GM12878 (cell line): ENCODE data around the gene ISM1. TPM values are rescaled to one million over a fixed set of nuclear protein-coding genes. Genes with fewer than 3 reads are reported as not detected.

Experiments used
- ATAC-seq: fragments of 200-7000 bp; cut with Tn5 transposase; 3 replicates; pipeline ENCODE4 v1.9.1; 2020; ENCODE audit warnings: mild to moderate bottlenecking, moderate library complexity
- BruUV-seq: library from RNA; stranded (reverse); fragments of 400-500 nt; replicated peaks from 2 replicates; lab custom pipeline; 2021; lab: Mats Ljungman, UMichigan
- CTCF ChIA-PET: fragments of 300-600 bp; sonication (Branson Sonifier 250); formaldehyde crosslinking; extraction: SDS; loops from one replicate; lab custom pipeline; 2021; ENCODE audit warnings: inconsistent platforms; lab: Yijun Ruan, JAX
- POLR2A ChIA-PET: fragments of 350-600 bp; formaldehyde crosslinking; extraction: SDS; loops from one replicate; lab custom pipeline; 2021; ENCODE audit warnings: inconsistent platforms; lab: Charles Lee
- RAD21 ChIA-PET: fragments of 300-600 bp; sonication (Branson Sonifier 250); formaldehyde crosslinking; loops from one replicate; lab custom pipeline; 2023; ENCODE audit warnings: antibody characterized with exemption; ENCODE audit not compliant: unreplicated experiment; lab: Charles Lee
- SMC1A ChIA-PET: fragments of 300-600 bp; sonication (Branson Sonifier 250); formaldehyde crosslinking; loops from one replicate; lab custom pipeline; 2023; ENCODE audit not compliant: unreplicated experiment, uncharacterized antibody; lab: Charles Lee
- DNase-seq: peaks from one replicate; pipeline ENCODE4 v3.0.0-alpha.2; 2011; ENCODE audit warnings: low read depth, low spot score
- FAIRE-seq: peaks from 3 replicates; lab custom pipeline; 2011; peaks lifted over from hg19 to GRCh38; lab: Jason Lieb, UNC
- H2AFZ ChIP-seq: 2 replicates; pipeline ENCODE4 v1.6.0; 2011; ENCODE audit warnings: low read depth, low read length, control low read depth; ENCODE audit not compliant: control insufficient read depth
- H3K27ac ChIP-seq: 2 replicates; pipeline ENCODE4 v1.5.1; 2011; ENCODE audit warnings: control low read depth; ENCODE audit not compliant: control insufficient read depth, insufficient read depth
- H3K27me3 ChIP-seq, 2 experiments: replicated peaks in 1 of 2; 2 replicates each; pipeline versions ENCODE4 v1.6.0 to v1.6.1; 2011; ENCODE audit warnings: low read length in 1 of 2; ENCODE audit not compliant: control insufficient read depth in 2 of 2, insufficient read depth in 2 of 2
- H3K36me3 ChIP-seq, 2 experiments: 2 replicates each; pipeline ENCODE4 v1.5.1; 2011; ENCODE audit warnings: low read length in 1 of 2; ENCODE audit not compliant: control insufficient read depth in 2 of 2, insufficient read depth in 2 of 2
- H3K4me1 ChIP-seq: 2 replicates; pipeline ENCODE4 v1.6.1; 2011; ENCODE audit warnings: mild to moderate bottlenecking, low read length, moderate library complexity, mixed read lengths; ENCODE audit not compliant: control insufficient read depth, insufficient read depth
- H3K4me2 ChIP-seq: 2 replicates; pipeline ENCODE4 v1.6.0; 2011; ENCODE audit warnings: control low read depth; ENCODE audit not compliant: control insufficient read depth, insufficient read depth
- H3K4me3 ChIP-seq: fragments of 200-600 bp; sonication (generic); 2 replicates; pipeline ENCODE4 v1.5.1; 2016
- H3K79me2 ChIP-seq: 2 replicates; pipeline ENCODE4 v1.6.0; 2011; ENCODE audit warnings: low read length; ENCODE audit not compliant: control insufficient read depth, insufficient read depth
- H3K9ac ChIP-seq: 2 replicates; pipeline ENCODE4 v1.8.0; 2011; ENCODE audit warnings: low read length, control low read depth, mixed read lengths; ENCODE audit not compliant: control insufficient read depth, insufficient read depth
- H3K9me3 ChIP-seq: replicated peaks from 3 replicates; pipeline ENCODE4 v1.5.1; 2011; ENCODE audit warnings: mild to moderate bottlenecking, low read length; ENCODE audit not compliant: control insufficient read depth, insufficient read depth
- H4K20me1 ChIP-seq: 2 replicates; pipeline ENCODE4 v1.6.0; 2011; ENCODE audit not compliant: control insufficient read depth, insufficient read depth
- ATF3 ChIP-seq: IDR thresholded peaks from 2 replicates; pipeline ENCODE4 v1.6.1; 2011; ENCODE audit warnings: low read depth, mild to moderate bottlenecking, low read length, moderate library complexity, borderline replicate concordance; ENCODE audit errors: extremely low read depth
- EZH2 ChIP-seq: IDR thresholded peaks from 2 replicates; pipeline ENCODE4 v1.6.1; 2012; ENCODE audit warnings: low read depth, mild to moderate bottlenecking, control low read depth, inconsistent platforms, low read length, borderline replicate concordance; ENCODE audit not compliant: control insufficient read depth
- MTA2 ChIP-seq: fragments of 450-650 bp; IDR thresholded peaks from 2 replicates; pipeline ENCODE4 v1.6.1; 2016; ENCODE audit warnings: low read depth, mild to moderate bottlenecking, moderate library complexity
- NFYA ChIP-seq: IDR thresholded peaks from 2 replicates; pipeline ENCODE4 v1.6.1; 2011; ENCODE audit warnings: low read depth, mild to moderate bottlenecking, low read length, improper control_type of control experiment, borderline replicate concordance
- NR2F1 ChIP-seq: fragments of 450-650 bp; conservative IDR thresholded peaks from 2 replicates; pipeline ENCODE4 v1.6.1; 2017; ENCODE audit warnings: mild to moderate bottlenecking
- POLR2A ChIP-seq: IDR thresholded peaks from 2 replicates; pipeline ENCODE4 v1.6.1; 2011; ENCODE audit warnings: low read depth, mild to moderate bottlenecking, low read length
- PRDM15 ChIP-seq: fragments of 450-650 bp; formaldehyde crosslinking; IDR thresholded peaks from 2 replicates; pipeline ENCODE4 v1.4.0; 2020; ENCODE audit warnings: mild to moderate bottlenecking, moderate library complexity
- SUPT20H ChIP-seq: IDR thresholded peaks from 2 replicates; pipeline ENCODE4 v1.6.1; 2011; ENCODE audit warnings: low read depth, mild to moderate bottlenecking, low read length, moderate library complexity, borderline replicate concordance; ENCODE audit not compliant: control insufficient read depth
- SUZ12 ChIP-seq: fragments of 200-600 bp; sonication (generic); IDR thresholded peaks from one replicate; pipeline ENCODE4 v1.6.1; 2018; ENCODE audit warnings: antibody characterized with exemption, mild to moderate bottlenecking; ENCODE audit not compliant: unreplicated experiment
- ZBTB4 ChIP-seq: fragments of 450-650 bp; formaldehyde crosslinking; IDR thresholded peaks from 2 replicates; pipeline ENCODE4 v1.4.0; 2022; ENCODE audit warnings: mild to moderate bottlenecking, moderate library complexity
- ZBTB40 ChIP-seq: fragments of 450-650 bp; IDR thresholded peaks from 2 replicates; pipeline ENCODE4 v1.6.1; 2016; ENCODE audit warnings: mild to moderate bottlenecking, moderate library complexity, borderline replicate concordance
- WGBS: methylation state at CpG from one replicate; pipeline ENCODE4 v1.1.6; 2016; ENCODE audit warnings: low lambda C conversion rate; ENCODE audit not compliant: insufficient replicate concordance, insufficient coverage; ENCODE audit errors: missing lambda C conversion rate; 5-methylcytosine and 5-hydroxymethylcytosine counted together
- in situ Hi-C: fragments of 300-500 bp; cut with MboI; formaldehyde crosslinking; loops from 9 replicates; pipeline ENCODE4 v1.14.3; 2018; ENCODE audit warnings: mixed read lengths
- intact Hi-C: fragments of 100-400 bp; cut with micrococcal nuclease; formaldehyde crosslinking; loops from one replicate; pipeline ENCODE4 v1.14.2; 2022; ENCODE audit not compliant: unreplicated experiment
- polyA plus RNA-seq, 11 experiments: library from polyadenylated mRNA; depleted of rRNA in 4 of 11; unstranded in 6 of 11; stranded (reverse) in 5 of 11; fragments of >200 nt; fragmentation: Nextera tagmentation in 4 of 11; fragmentation: Illumina TruSeq in 1 of 11; extraction: Ambion mirVana in 4 of 11; extraction: Trizol in 1 of 11; gene quantifications; 1 replicate in 1 of 11; 2 replicates in 10 of 11; pipeline versions ENCODE4 v1.2.1 to v1.2.3, GENCODE V29; 2011 to 2016; ENCODE audit warnings: inconsistent platforms in 2 of 11, missing spikeins in 2 of 11, low read depth in 1 of 11
- total RNA-seq, 4 experiments: library from RNA; depleted of rRNA in 3 of 4; stranded (reverse); fragments of >200 nt in 3 of 4; fragmentation: Illumina TruSeq in 1 of 4; extraction: Trizol in 1 of 4; gene quantifications; 2 replicates each; pipeline versions ENCODE4 v1.2.1 to v1.2.3, GENCODE V29; 2013 to 2021

ISM1 gene
- total and polyA plus RNA-seq, 10 of the 15 experiments (the other 5 are each of a cell fraction or from before 2014, with no cell fraction given): 0.01 to 0.03 TPM; not detected in 8

GRCh38 chr20:13262302-13262650 is 41.2 kb downstream of the ISM1 start:
- Histone ChIP-seq H3K4me1 (no peaks in the 10 kb centered on the region), H3K4me3 (no peak overlapping the region), H3K36me3 (no peaks in the 10 kb centered on the region), H3K27me3 (no peaks in the 10 kb centered on the region), H4K20me1 (no peaks in the 10 kb centered on the region), H3K4me2 (no peak overlapping the region), H3K79me2 (no peaks in the 10 kb centered on the region), H3K27ac (no peak overlapping the region), H2AFZ (no peak overlapping the region), H3K9me3 (no peaks in the 10 kb centered on the region), H3K9ac (no peak overlapping the region)
- ChIA-PET RAD21 (interaction anchor here (1.9 kb wide), 2 partner anchors 143 to 284 kb away, joined by 6 to 7 read pairs; no protein-coding TSS in a partner anchor), SMC1A (interaction anchor here (0.6 to 2.7 kb wide), 5 partner anchors 79 to 571 kb away, joined by 3 to 9 read pairs (median 4); no protein-coding TSS in a partner anchor), POLR2A (interaction anchor here (0.7 kb wide), 1 partner anchor 40 kb away, joined by 4 read pairs; no protein-coding TSS in a partner anchor), CTCF (interaction anchor here (1.0 to 4.0 kb wide), 4 partner anchors 35 to 284 kb away, joined by 3 to 57 read pairs (median 7); no protein-coding TSS in a partner anchor)
- no peak for FAIRE-seq
- BruUV-seq: no TSS peak
- 25% methylated on average over 2 of the region's 2 CpGs for WGBS
- intact Hi-C loops: loop anchor here (1.0 kb wide), 2 partner anchors 143 to 337 kb away; no protein-coding TSS in a partner anchor
- ATAC-seq: no peak
- in situ Hi-C loops: no loop called here
- DNase-seq: no peak
- TF ChIP-seq POLR2A: no peak
- TF ChIP-seq ZBTB40: no peak
- TF ChIP-seq ATF3: no peak
- no peak for TF ChIP-seq ZBTB4 (CRISPR knock-in tag)
- TF ChIP-seq MTA2: no peak
- TF ChIP-seq PRDM15 (CRISPR knock-in tag): no peak
- TF ChIP-seq NR2F1: no peak
- no peak for TF ChIP-seq SUZ12
- no peak for TF ChIP-seq EZH2
- no peak for TF ChIP-seq SUPT20H
- TF ChIP-seq NFYA: no peak
